CD14-positive monocyte (primary cell): ENCODE data around the gene IL7R. TPM values are rescaled to one million over a fixed set of nuclear protein-coding genes. Genes with fewer than 3 reads are reported as not detected.
A peak's percentile ranks its signal among the peaks of the same experiment; 100 is the strongest.

ENCODE experiments used
- DNase-seq, 3 donors: peaks; one replicate each; pipeline ENCODE4 v3.0.0-alpha.2; 2011 to 2022
- H2AFZ ChIP-seq: 2 replicates; pipeline ENCODE4 v1.6.0; 2012; ENCODE audit warnings: mild to moderate bottlenecking, low read depth, low read length, inconsistent platforms; ENCODE audit not compliant: insufficient read depth, poor library complexity, severe bottlenecking
- H3K27ac ChIP-seq, 2 donors: 1 replicate in 1 of 2; 2 replicates in 1 of 2; pipeline ENCODE4 v1.5.1; 2012 to 2013; ENCODE audit warnings: low read length in 2 of 2, control low read depth in 1 of 2, inconsistent platforms in 1 of 2, low read depth in 1 of 2, mild to moderate bottlenecking in 1 of 2
- H3K27me3 ChIP-seq, 2 donors: one replicate each; pipeline versions ENCODE4 v1.6.0 to v1.6.1; 2011 to 2013; ENCODE audit warnings: low read length in 2 of 2; ENCODE audit not compliant: control insufficient read depth in 2 of 2, insufficient read depth in 2 of 2
- H3K36me3 ChIP-seq, 2 donors: replicated peaks in 1 of 2; 1 replicate in 1 of 2; 2 replicates in 1 of 2; pipeline versions ENCODE4 v1.5.1 to v1.6.1; 2012 to 2013; ENCODE audit warnings: low read length in 2 of 2, control low read depth in 1 of 2, inconsistent platforms in 1 of 2, mild to moderate bottlenecking in 1 of 2; ENCODE audit not compliant: insufficient read depth in 2 of 2, control insufficient read depth in 1 of 2
- H3K4me1 ChIP-seq, 2 donors: 1 replicate in 1 of 2; 2 replicates in 1 of 2; pipeline versions ENCODE4 v1.5.1 to v1.6.1; 2012 to 2013; ENCODE audit warnings: low read length in 2 of 2, control low read depth in 1 of 2, inconsistent platforms in 1 of 2, mild to moderate bottlenecking in 1 of 2, moderate library complexity in 1 of 2; ENCODE audit not compliant: insufficient read depth in 2 of 2, control insufficient read depth in 1 of 2
- H3K4me2 ChIP-seq: replicated peaks from 2 replicates; pipeline ENCODE3; 2012; ENCODE audit warnings: low read length, moderate library complexity, mild to moderate bottlenecking; ENCODE audit not compliant: poor library complexity, severe bottlenecking; ENCODE audit errors: extremely low read depth
- H3K4me3 ChIP-seq, 3 experiments: fragments of 200-600 bp in 1 of 3; sonication (generic) in 1 of 3; replicated peaks in 1 of 3; 1 replicate in 2 of 3; 2 replicates in 1 of 3; pipeline ENCODE4 v1.5.1; 2011 to 2013; ENCODE audit warnings: low read length in 3 of 3, mild to moderate bottlenecking in 3 of 3, control low read depth in 2 of 3, low read depth in 2 of 3, inconsistent platforms in 1 of 3, moderate library complexity in 1 of 3
- H3K79me2 ChIP-seq: 2 replicates; pipeline ENCODE4 v1.6.0; 2012; ENCODE audit warnings: mild to moderate bottlenecking, control low read depth, inconsistent platforms, low read length, moderate library complexity; ENCODE audit not compliant: insufficient read depth
- H3K9ac ChIP-seq: 2 replicates; pipeline ENCODE4 v1.6.0; 2017; ENCODE audit warnings: low read length, mild to moderate bottlenecking; ENCODE audit not compliant: insufficient read depth, poor library complexity, severe bottlenecking
- H3K9me3 ChIP-seq, 2 donors: replicated peaks in 1 of 2; 1 replicate in 1 of 2; 2 replicates in 1 of 2; pipeline versions ENCODE4 v1.5.1 to v1.6.1; 2012 to 2013; ENCODE audit warnings: low read length in 2 of 2, control low read depth in 1 of 2; ENCODE audit not compliant: control insufficient read depth in 1 of 2, insufficient read depth in 1 of 2
- H4K20me1 ChIP-seq: 2 replicates; pipeline ENCODE4 v1.6.0; 2012; ENCODE audit warnings: mild to moderate bottlenecking, low read length, control low read depth, moderate library complexity; ENCODE audit not compliant: insufficient read depth
- H3K27ac Mint-ChIP-seq, 7 donors: one replicate each; pipeline ENCODE4 v1.8.0; 2020; ENCODE audit warnings: mild to moderate bottlenecking in 7 of 7, mixed read lengths in 7 of 7, moderate library complexity in 6 of 7, inconsistent platforms in 2 of 7
- H3K27me3 Mint-ChIP-seq, 3 donors: one replicate each; pipeline ENCODE4 v1.8.0; 2021 to 2022; ENCODE audit warnings: low read depth in 3 of 3, mild to moderate bottlenecking in 3 of 3, mixed read lengths in 3 of 3, moderate library complexity in 3 of 3, inconsistent platforms in 1 of 3
- H3K36me3 Mint-ChIP-seq, 2 donors: one replicate each; pipeline ENCODE4 v1.8.0; 2020; ENCODE audit warnings: mixed read lengths in 2 of 2, inconsistent platforms in 1 of 2, mild to moderate bottlenecking in 1 of 2
- H3K4me1 Mint-ChIP-seq: one replicate; pipeline ENCODE4 v1.8.0; 2020; ENCODE audit warnings: mild to moderate bottlenecking, mixed read lengths
- H3K4me3 Mint-ChIP-seq, 2 donors: one replicate each; pipeline ENCODE4 v1.8.0; 2020; ENCODE audit warnings: mild to moderate bottlenecking in 2 of 2, mixed read lengths in 2 of 2, moderate library complexity in 1 of 2
- H3K9me3 Mint-ChIP-seq, 7 donors: one replicate each; pipeline ENCODE4 v1.8.0; 2020 to 2022; ENCODE audit warnings: mixed read lengths in 7 of 7, mild to moderate bottlenecking in 6 of 7, moderate library complexity in 6 of 7, inconsistent platforms in 2 of 7
- WGBS: methylation state at CpG from one replicate; pipeline ENCODE4 v1.1.5; 2013; ENCODE audit warnings: missing lambda C conversion rate; ENCODE audit not compliant: insufficient coverage; 5-methylcytosine and 5-hydroxymethylcytosine counted together
- intact Hi-C, 2 donors: fragments of 100-400 bp; cut with micrococcal nuclease; formaldehyde crosslinking; loops; one replicate each; pipeline versions ENCODE4 v1.15.0 to v1.15.1; 2023
- polyA plus RNA-seq, 3 donors: library from polyadenylated mRNA; depleted of rRNA in 1 of 3; unstranded in 2 of 3; stranded (reverse) in 1 of 3; fragments of 300-500 nt in 2 of 3; fragments of >200 nt in 1 of 3; fragmentation: Illumina TruSeq in 2 of 3; gene quantifications; 1 replicate in 2 of 3; 2 replicates in 1 of 3; pipeline ENCODE4 v1.2.3, GENCODE V29; 2012 to 2021
- TF ChIP-seq, protein P1 (sequence below): fragments of 200-600 bp; IDR thresholded peaks from one replicate; pipeline ENCODE4 v1.8.0; 2022; ENCODE audit warnings: antibody characterized with exemption, mild to moderate bottlenecking

Gene IL7R
- polyA plus RNA-seq, 3 donors, result 0.12 to 1.9 (median 1.1) TPM

DNA sequence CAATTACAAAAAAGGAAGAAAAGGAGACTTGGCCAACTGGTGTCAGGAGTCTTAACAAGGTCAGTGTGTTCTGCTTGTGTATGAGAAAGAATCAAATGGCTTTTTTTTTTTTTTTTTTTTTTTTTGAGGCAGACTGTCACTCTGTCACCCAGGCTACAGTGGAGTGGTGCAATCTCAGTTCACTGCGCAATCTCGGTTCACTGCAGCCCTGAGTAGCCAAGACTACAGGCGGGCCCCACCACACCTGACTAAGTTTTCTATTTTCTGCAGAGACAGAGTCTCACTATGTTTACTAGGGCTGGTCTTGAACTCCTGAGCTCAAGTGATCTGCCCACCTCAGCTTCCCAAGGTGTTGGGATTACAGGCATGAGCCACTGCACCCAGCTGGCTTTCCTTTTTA is 3.1 kb upstream of the IL7R start:
- H3K79me2 ChIP-seq, result no peaks in the 10 kb centered on the region
- Mint-ChIP-seq H3K36me3 (no peaks in the 10 kb centered on the region), H3K4me3 (no peak overlapping the region), H3K27me3 (no peaks in the 10 kb centered on the region), H3K27ac (peak overlapping the region in 3 of 7 donors; percentile 24 to 78 (median 38)), H3K4me1 (peaks cover 32% of the 10 kb centered on the region), H3K9me3 (peaks cover 0 to 3% (median 0%) of the 10 kb centered on the region in 7 donors)
- H3K9me3 ChIP-seq, result no peaks in the 10 kb centered on the region
- TF ChIP-seq, protein P1, sequence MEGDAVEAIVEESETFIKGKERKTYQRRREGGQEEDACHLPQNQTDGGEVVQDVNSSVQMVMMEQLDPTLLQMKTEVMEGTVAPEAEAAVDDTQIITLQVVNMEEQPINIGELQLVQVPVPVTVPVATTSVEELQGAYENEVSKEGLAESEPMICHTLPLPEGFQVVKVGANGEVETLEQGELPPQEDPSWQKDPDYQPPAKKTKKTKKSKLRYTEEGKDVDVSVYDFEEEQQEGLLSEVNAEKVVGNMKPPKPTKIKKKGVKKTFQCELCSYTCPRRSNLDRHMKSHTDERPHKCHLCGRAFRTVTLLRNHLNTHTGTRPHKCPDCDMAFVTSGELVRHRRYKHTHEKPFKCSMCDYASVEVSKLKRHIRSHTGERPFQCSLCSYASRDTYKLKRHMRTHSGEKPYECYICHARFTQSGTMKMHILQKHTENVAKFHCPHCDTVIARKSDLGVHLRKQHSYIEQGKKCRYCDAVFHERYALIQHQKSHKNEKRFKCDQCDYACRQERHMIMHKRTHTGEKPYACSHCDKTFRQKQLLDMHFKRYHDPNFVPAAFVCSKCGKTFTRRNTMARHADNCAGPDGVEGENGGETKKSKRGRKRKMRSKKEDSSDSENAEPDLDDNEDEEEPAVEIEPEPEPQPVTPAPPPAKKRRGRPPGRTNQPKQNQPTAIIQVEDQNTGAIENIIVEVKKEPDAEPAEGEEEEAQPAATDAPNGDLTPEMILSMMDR, result no peak
- no peak overlapping the region for H3K9ac ChIP-seq
- DNase-seq, result peak; percentile 9 to 55 (median 27)
- no peaks in the 10 kb centered on the region for H3K36me3 ChIP-seq
- H3K27me3 ChIP-seq, result no peaks in the 10 kb centered on the region
- no peak overlapping the region for H2AFZ ChIP-seq
- intact Hi-C loops, result no loop called here
- no peak overlapping the region for H3K4me2 ChIP-seq
- peaks cover 18 to 24% of the 10 kb centered on the region in 2 donors for H3K4me1 ChIP-seq
- no peak overlapping the region for H3K4me3 ChIP-seq
- H4K20me1 ChIP-seq, result no peaks in the 10 kb centered on the region
- 53% methylated on average over 3 of the region's 3 CpGs for WGBS
- H3K27ac ChIP-seq, result no peak overlapping the region

- H3K4me1 ChIP-seq, result peaks cover 18 to 24% of the 10 kb centered on the region in 2 donors
- no peak overlapping the region for H3K4me3 ChIP-seq
- H4K20me1 ChIP-seq, result no peaks in the 10 kb centered on the region
- Mint-ChIP-seq H3K4me1 (peaks cover 32% of the 10 kb centered on the region), H3K9me3 (peaks cover 0 to 3% (median 0%) of the 10 kb centered on the region in 7 donors), H3K27me3 (peaks cover 0 to under 1% (median 0%) of the 10 kb centered on the region in 3 donors), H3K36me3 (no peaks in the 10 kb centered on the region), H3K4me3 (no peak overlapping the region), H3K27ac (peak overlapping the region in 1 of 7 donors; percentile 2)
- no peak overlapping the region for H3K9ac ChIP-seq
- no peak for DNase-seq
- intact Hi-C loops, result no loop called here
- no peak overlapping the region for H3K27ac ChIP-seq
- H3K9me3 ChIP-seq, result no peaks in the 10 kb centered on the region
- 83% methylated on average over 1 of the region's 1 CpG for WGBS
- H2AFZ ChIP-seq, result no peak overlapping the region
- H3K4me2 ChIP-seq, result no peak overlapping the region
- no peaks in the 10 kb centered on the region for H3K27me3 ChIP-seq
- TF ChIP-seq, protein P1, result no peak
- H3K79me2 ChIP-seq, result no peaks in the 10 kb centered on the region
- H3K36me3 ChIP-seq, result no peaks in the 10 kb centered on the region
Measured at GRCh38 chr5:35854248-35854647, 2.4 kb upstream of the IL7R start.
